Naive thymus-derived CD4-positive, alpha-beta T cell (primary cell): Measurements from ENCODE around the gene GPR132. TPM values are rescaled to one million over a fixed set of nuclear protein-coding genes. Genes with fewer than 3 reads are reported as not detected.

Experiments
- ATAC-seq: fragments of 150-1000 bp; cut with Tn5 transposase; 2 replicates; pipeline ENCODE4 v1.10.0; 2021; ENCODE audit warnings: mild to moderate bottlenecking, moderate library complexity
- CTCF ChIA-PET: fragments of 350-600 bp; sonication (Branson Sonifier 250); formaldehyde crosslinking; loops from one replicate; lab custom pipeline; 2021; ENCODE audit warnings: antibody characterized with exemption; lab: Charles Lee
- POLR2A ChIA-PET: fragments of 350-600 bp; sonication (Branson Sonifier 250); formaldehyde crosslinking; loops from one replicate; lab custom pipeline; 2021; ENCODE audit warnings: antibody characterized with exemption, inconsistent platforms; lab: Charles Lee
- DNase-seq, 9 donors: peaks; one replicate each; pipeline versions ENCODE4 v3.0.0 to v3.0.0-alpha.2; 2020 to 2022; ENCODE audit warnings: mixed read lengths in 1 of 9
- H3K27ac ChIP-seq: one replicate; pipeline ENCODE4 v1.7.0; 2013; ENCODE audit warnings: mild to moderate bottlenecking, low read depth, low read length, moderate library complexity
- H3K27me3 ChIP-seq, 2 donors: one replicate each; pipeline ENCODE4 v1.7.0; 2013; ENCODE audit warnings: low read length in 2 of 2, mild to moderate bottlenecking in 2 of 2, moderate library complexity in 2 of 2; ENCODE audit not compliant: control insufficient read depth in 2 of 2, insufficient read depth in 2 of 2
- H3K36me3 ChIP-seq, 3 experiments: 1 replicate in 2 of 3; 2 replicates in 1 of 3; pipeline ENCODE4 v1.7.0; 2013; ENCODE audit warnings: low read length in 3 of 3, mild to moderate bottlenecking in 3 of 3, moderate library complexity in 1 of 3; ENCODE audit not compliant: insufficient read depth in 3 of 3, control insufficient read depth in 2 of 3
- H3K4me1 ChIP-seq, 2 donors: one replicate each; pipeline ENCODE4 v1.7.0; 2013; ENCODE audit warnings: low read length in 2 of 2, mild to moderate bottlenecking in 2 of 2, moderate library complexity in 1 of 2; ENCODE audit not compliant: control insufficient read depth in 2 of 2, insufficient read depth in 2 of 2
- H3K4me3 ChIP-seq: 2 replicates; pipeline ENCODE4 v1.7.0; 2013; ENCODE audit warnings: mild to moderate bottlenecking, low read length
- H3K9me3 ChIP-seq, 3 experiments: 1 replicate in 2 of 3; 2 replicates in 1 of 3; pipeline ENCODE4 v1.7.0; 2013; ENCODE audit warnings: low read length in 3 of 3; ENCODE audit not compliant: control insufficient read depth in 2 of 3
- H3K27ac Mint-ChIP-seq, 9 donors: one replicate each; pipeline ENCODE4 v1.8.0; 2020 to 2022; ENCODE audit warnings: mixed read lengths in 9 of 9, mild to moderate bottlenecking in 8 of 9, moderate library complexity in 5 of 9, inconsistent platforms in 2 of 9
- H3K27me3 Mint-ChIP-seq, 5 donors: one replicate each; pipeline ENCODE4 v1.8.0; 2021 to 2022; ENCODE audit warnings: mixed read lengths in 5 of 5, mild to moderate bottlenecking in 1 of 5
- H3K36me3 Mint-ChIP-seq, 5 donors: one replicate each; pipeline ENCODE4 v1.8.0; 2020 to 2022; ENCODE audit warnings: mixed read lengths in 5 of 5, mild to moderate bottlenecking in 3 of 5, inconsistent platforms in 1 of 5
- H3K4me1 Mint-ChIP-seq, 7 donors: one replicate each; pipeline ENCODE4 v1.8.0; 2020 to 2022; ENCODE audit warnings: mixed read lengths in 7 of 7, mild to moderate bottlenecking in 3 of 7, inconsistent platforms in 1 of 7
- H3K4me3 Mint-ChIP-seq, 10 donors: one replicate each; pipeline ENCODE4 v1.8.0; 2020 to 2022; ENCODE audit warnings: mild to moderate bottlenecking in 10 of 10, mixed read lengths in 10 of 10, moderate library complexity in 6 of 10, inconsistent platforms in 2 of 10
- H3K9me3 Mint-ChIP-seq, 11 donors: one replicate each; pipeline ENCODE4 v1.8.0; 2020 to 2022; ENCODE audit warnings: mixed read lengths in 11 of 11, mild to moderate bottlenecking in 4 of 11, inconsistent platforms in 1 of 11, moderate library complexity in 1 of 11
- intact Hi-C, 2 donors: fragments of 100-400 bp; cut with micrococcal nuclease; formaldehyde crosslinking; loops; one replicate each; pipeline ENCODE4 v1.15.1; 2023
- polyA plus RNA-seq, 2 donors: library from polyadenylated mRNA; unstranded; fragments of 300-500 nt; fragmentation: Illumina TruSeq; gene quantifications; one replicate each; pipeline ENCODE4 v1.2.3, GENCODE V29; 2021
- total RNA-seq, 6 experiments: library from RNA in 5 of 6; stranded (reverse) in 5 of 6; gene quantifications; 1 replicate in 5 of 6; 2 replicates in 1 of 6; pipeline ENCODE4 v1.2.3 and lab custom pipeline; 2021 to 2026

The GPR132 gene
- total and polyA plus RNA-seq, 7 experiments from 2014 or later: 9.3 to 58.7 (median 40.2) TPM

DNA sequence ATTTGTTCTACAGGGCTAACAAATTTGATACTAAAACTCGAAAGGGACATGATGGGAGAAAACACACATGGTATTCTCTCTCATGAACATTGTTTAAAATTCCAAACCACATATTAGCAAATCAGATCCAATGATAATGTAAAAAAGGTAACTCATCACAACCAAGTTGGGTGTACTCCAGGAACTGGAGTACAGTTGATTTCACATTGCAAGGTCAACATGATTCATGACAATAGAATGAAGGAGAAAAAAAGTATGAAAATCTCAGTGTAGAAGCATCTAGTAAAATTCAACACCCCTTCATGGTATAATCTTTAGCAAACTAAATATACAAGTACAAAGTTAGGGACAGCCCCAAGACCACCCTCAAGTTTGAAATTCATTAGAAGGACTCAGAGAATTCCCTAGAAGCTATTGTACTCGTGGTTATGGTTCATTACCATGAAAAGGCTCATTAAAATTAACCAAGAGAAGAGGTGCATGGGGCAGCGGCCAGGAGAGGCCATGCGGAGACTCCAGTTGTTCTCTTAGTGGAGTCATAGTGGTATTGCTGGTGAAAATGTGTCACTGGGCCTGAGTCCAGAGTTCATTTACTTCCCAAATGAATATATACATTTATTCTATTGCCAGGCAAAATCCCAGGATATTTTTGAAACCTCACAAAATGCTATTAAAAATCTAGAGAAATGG is 41.3 kb downstream of the GPR132 start:
- ChIA-PET POLR2A (interaction anchor here (0.6 kb wide), 1 partner anchor 11 kb away, joined by 3 read pairs; no protein-coding TSS in a partner anchor), CTCF (interaction anchor here (0.6 kb wide), 1 partner anchor 57 kb away, joined by 3 read pairs; no protein-coding TSS in a partner anchor)
- H3K4me1 ChIP-seq: peaks cover 23 to 31% of the 10 kb centered on the region in 2 donors
- Mint-ChIP-seq H3K4me3 (no peak overlapping the region), H3K27me3 (no peaks in the 10 kb centered on the region), H3K36me3 (peaks cover 0 to 16% (median 0%) of the 10 kb centered on the region in 5 donors), H3K4me1 (peaks cover 17 to 51% (median 23%) of the 10 kb centered on the region in 7 donors), H3K27ac (peak overlapping the region in 1 of 9 donors; percentile 66), H3K9me3 (peaks cover 0 to 3% (median 0%) of the 10 kb centered on the region in 11 donors)
- no peaks in the 10 kb centered on the region for H3K9me3 ChIP-seq
- intact Hi-C loops: no loop called here
- no peaks in the 10 kb centered on the region for H3K36me3 ChIP-seq
- no peak overlapping the region for H3K27ac ChIP-seq
- ATAC-seq: no peak
- no peaks in the 10 kb centered on the region for H3K27me3 ChIP-seq
- H3K4me3 ChIP-seq: no peak overlapping the region
- no peak for DNase-seq

DNA sequence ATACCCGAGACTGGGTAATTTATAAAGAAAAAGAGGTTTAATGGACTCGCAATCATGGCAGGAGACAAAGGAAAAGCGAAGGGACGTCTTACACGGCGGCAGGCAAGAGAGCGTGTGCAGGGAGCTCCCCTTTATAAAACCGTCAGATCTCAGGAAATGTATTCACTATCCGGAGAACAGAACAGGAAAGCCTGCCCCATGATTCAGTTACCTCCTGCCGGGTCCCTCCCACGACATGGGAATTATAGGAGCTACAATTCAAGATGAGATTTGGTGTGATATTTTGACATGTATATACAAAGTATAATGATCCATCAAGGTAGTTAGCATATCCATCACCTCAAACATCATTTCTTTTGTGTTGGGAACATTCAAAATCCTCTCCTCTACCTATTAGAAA is 42.1 kb downstream of the GPR132 start:
- H3K9me3 Mint-ChIP-seq: peaks cover 0 to 3% (median 0%) of the 10 kb centered on the region in 11 donors
- H3K27ac ChIP-seq: no peak overlapping the region
- no peak overlapping the region for H3K4me3 ChIP-seq
- peak overlapping the region in 1 of 10 donors; percentile 12 for H3K4me3 Mint-ChIP-seq
- H3K36me3 Mint-ChIP-seq: peaks cover 0 to 12% (median 0%) of the 10 kb centered on the region in 5 donors
- H3K27me3 ChIP-seq: no peaks in the 10 kb centered on the region
- ChIA-PET POLR2A (interaction anchor here (0.6 kb wide), 1 partner anchor 12 kb away, joined by 3 read pairs; no protein-coding TSS in a partner anchor), CTCF (interaction anchor here (0.6 kb wide), 1 partner anchor 58 kb away, joined by 3 read pairs; no protein-coding TSS in a partner anchor)
- no peaks in the 10 kb centered on the region for H3K27me3 Mint-ChIP-seq
- no peaks in the 10 kb centered on the region for H3K36me3 ChIP-seq
- no peak for DNase-seq
- H3K9me3 ChIP-seq: no peaks in the 10 kb centered on the region
- intact Hi-C loops: no loop called here
- peak overlapping the region in 3 of 9 donors; percentile 21 to 66 (median 41) for H3K27ac Mint-ChIP-seq
- no peak for ATAC-seq
- H3K4me1 Mint-ChIP-seq: peaks cover 23 to 57% (median 28%) of the 10 kb centered on the region in 7 donors
- peaks cover 25 to 37% of the 10 kb centered on the region in 2 donors for H3K4me1 ChIP-seq

DNA sequence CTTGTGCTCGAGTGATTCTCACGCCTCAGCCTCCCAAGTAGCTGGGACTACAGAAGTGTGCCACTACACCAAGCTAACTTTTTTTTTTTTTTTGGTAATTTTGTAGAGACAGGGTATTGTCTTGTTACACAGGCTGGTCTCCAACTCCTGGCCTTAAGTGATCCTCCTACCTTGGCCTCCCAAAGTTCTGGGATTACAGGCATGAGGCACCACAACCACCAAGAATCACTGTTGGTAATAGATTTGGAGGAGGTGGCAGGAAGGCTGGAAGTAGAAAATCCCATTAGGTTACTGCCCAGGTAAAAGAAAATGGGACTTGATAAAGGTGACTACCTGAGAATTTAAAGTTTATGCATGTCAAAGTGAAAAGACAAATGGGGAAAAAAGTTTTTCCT is 43.0 kb downstream of the GPR132 start:
- Mint-ChIP-seq H3K36me3 (peaks cover 0 to 16% (median 0%) of the 10 kb centered on the region in 5 donors), H3K4me1 (peaks cover 29 to 62% (median 33%) of the 10 kb centered on the region in 7 donors), H3K9me3 (peaks cover 0 to 3% (median 0%) of the 10 kb centered on the region in 11 donors), H3K27me3 (no peaks in the 10 kb centered on the region), H3K4me3 (peak overlapping the region; percentile 87 to 99 (median 92)), H3K27ac (peak overlapping the region in 6 of 9 donors; percentile 52 to 97 (median 91))
- Histone ChIP-seq H3K36me3 (no peaks in the 10 kb centered on the region), H3K27me3 (no peaks in the 10 kb centered on the region), H3K4me1 (peaks cover 25 to 45% of the 10 kb centered on the region in 2 donors), H3K27ac (no peak overlapping the region), H3K4me3 (peak overlapping the region; percentile 97), H3K9me3 (no peaks in the 10 kb centered on the region)
- DNase-seq (no peak), ATAC-seq (no peak)
- intact Hi-C loops: no loop called here
- POLR2A ChIA-PET: interaction anchor here (0.5 to 1.4 kb wide), 3 partner anchors 10 to 45 kb away, joined by 4 to 5 read pairs (median 4); no protein-coding TSS in a partner anchor
- CTCF ChIA-PET: interaction anchor here (0.6 to 1.0 kb wide), 3 partner anchors 46 to 207 kb away, joined by 4 to 7 read pairs (median 5); no protein-coding TSS in a partner anchor

DNA sequence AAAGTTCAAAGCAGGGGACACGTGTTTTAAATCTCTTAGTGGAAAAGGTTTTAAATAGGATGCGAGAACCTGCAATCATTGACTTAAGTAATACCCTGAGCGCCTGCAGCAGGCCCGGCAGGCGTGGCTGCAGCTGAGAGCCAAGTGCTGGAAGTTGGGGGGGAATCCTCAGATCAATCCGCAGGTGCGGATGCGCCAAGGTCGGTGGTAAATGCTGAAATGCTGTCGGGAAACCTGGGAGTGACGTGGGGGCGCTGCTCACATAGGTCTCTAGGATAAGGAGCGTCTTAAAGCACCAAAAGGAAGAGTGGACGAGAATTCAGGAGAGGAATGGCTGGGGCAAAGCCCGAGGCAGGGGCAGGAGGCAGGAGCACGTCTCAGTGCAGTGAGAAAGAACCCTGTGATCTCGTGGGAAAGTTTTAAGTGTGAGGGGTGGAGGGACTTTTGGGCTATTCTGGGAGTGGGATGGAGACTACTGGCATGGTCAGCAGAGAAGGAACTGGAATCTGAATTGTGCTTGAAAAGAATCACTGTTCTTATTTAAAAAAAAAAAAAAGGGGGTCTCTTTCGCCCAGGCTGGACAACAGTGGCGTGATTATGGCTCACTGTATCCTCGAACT is 43.5 kb downstream of the GPR132 start:
- no peaks in the 10 kb centered on the region for H3K36me3 ChIP-seq
- intact Hi-C loops: loop anchor here (1.0 to 2.0 kb wide), 17 partner anchors 12 to 470 kb away; partner anchors contain the start of genes CLBA1 (in 2 of the 2), GPR132 (in 2 of the 2), TEDC1 (in 2 of the 2) and ADSS1 (in 1 of the 2)
- peaks cover 0 to 3% (median 0%) of the 10 kb centered on the region in 11 donors for H3K9me3 Mint-ChIP-seq
- peaks cover 31 to 60% (median 34%) of the 10 kb centered on the region in 7 donors for H3K4me1 Mint-ChIP-seq
- DNase-seq: peak in 1 of 9 donors; percentile 53
- CTCF ChIA-PET: interaction anchor here (0.6 to 1.0 kb wide), 3 partner anchors 46 to 207 kb away, joined by 4 to 7 read pairs (median 5); no protein-coding TSS in a partner anchor
- POLR2A ChIA-PET: interaction anchor here (0.5 to 2.0 kb wide), 7 partner anchors 11 to 279 kb away, joined by 4 to 11 read pairs (median 5); partner anchors contain the start of genes BRF1 and SIVA1
- H3K27me3 Mint-ChIP-seq: no peaks in the 10 kb centered on the region
- H3K4me3 Mint-ChIP-seq: peak overlapping the region; percentile 87 to 99 (median 92)
- H3K27ac Mint-ChIP-seq: peak overlapping the region; percentile 80 to 97 (median 92)
- peak overlapping the region; percentile 94 for H3K27ac ChIP-seq
- no peaks in the 10 kb centered on the region for H3K27me3 ChIP-seq
- H3K4me1 ChIP-seq: peaks cover 25 to 50% of the 10 kb centered on the region in 2 donors
- peak overlapping the region; percentile 97 for H3K4me3 ChIP-seq
- H3K36me3 Mint-ChIP-seq: peaks cover 0 to 14% (median 0%) of the 10 kb centered on the region in 5 donors
- no peak for ATAC-seq
- H3K9me3 ChIP-seq: no peaks in the 10 kb centered on the region

GRCh38 chr14:105020815-105021655 is 44.2 kb downstream of the GPR132 start, which contains the start of gene CDCA4:
CDCA4 (minus strand) TSS chr14:105021083; CDS start chr14:105011929, 9,154 bp downstream.
- Mint-ChIP-seq H3K27ac (peak within 1 kb of the TSS; percentile 81 to 97 (median 92)), H3K9me3 (peaks cover 0 to 1% (median 0%) of the 10 kb centered on the region in 11 donors), H3K27me3 (no peaks in the 10 kb centered on the region), H3K36me3 (peaks cover 0 to 17% (median 0%) of the 10 kb centered on the region in 5 donors), H3K4me3 (peak within 1 kb of the TSS; percentile 88 to 99 (median 92)), H3K4me1 (peaks cover 38 to 62% (median 41%) of the 10 kb centered on the region in 7 donors)
- ChIA-PET POLR2A (interaction anchor here (0.7 to 2.0 kb wide), 16 partner anchors 10 to 469 kb away, joined by 3 to 11 read pairs (median 4); partner anchors contain the start of genes BRF1, GPR132 and SIVA1), CTCF (interaction anchor here (0.7 to 1.4 kb wide), 3 partner anchors 22 to 53 kb away, joined by 3 to 10 read pairs (median 3); no protein-coding TSS in a partner anchor)
- Histone ChIP-seq H3K4me1 (peaks cover 25 to 54% of the 10 kb centered on the region in 2 donors), H3K4me3 (peak within 1 kb of the TSS; percentile 97), H3K9me3 (no peaks in the 10 kb centered on the region), H3K27me3 (no peaks in the 10 kb centered on the region), H3K27ac (peak within 1 kb of the TSS; percentile 94), H3K36me3 (no peaks in the 10 kb centered on the region)
- intact Hi-C loops: loop anchor here (1.0 to 2.0 kb wide), 17 partner anchors 12 to 470 kb away; partner anchors contain the start of genes CLBA1 (in 2 of the 2), GPR132 (in 2 of the 2), TEDC1 (in 2 of the 2) and ADSS1 (in 1 of the 2)
- DNase-seq: peak; percentile 93 to 98 (median 97)
- ATAC-seq: peak; percentile 91
